Measurements from ENCODE around the gene CCDC40.

DNA sequence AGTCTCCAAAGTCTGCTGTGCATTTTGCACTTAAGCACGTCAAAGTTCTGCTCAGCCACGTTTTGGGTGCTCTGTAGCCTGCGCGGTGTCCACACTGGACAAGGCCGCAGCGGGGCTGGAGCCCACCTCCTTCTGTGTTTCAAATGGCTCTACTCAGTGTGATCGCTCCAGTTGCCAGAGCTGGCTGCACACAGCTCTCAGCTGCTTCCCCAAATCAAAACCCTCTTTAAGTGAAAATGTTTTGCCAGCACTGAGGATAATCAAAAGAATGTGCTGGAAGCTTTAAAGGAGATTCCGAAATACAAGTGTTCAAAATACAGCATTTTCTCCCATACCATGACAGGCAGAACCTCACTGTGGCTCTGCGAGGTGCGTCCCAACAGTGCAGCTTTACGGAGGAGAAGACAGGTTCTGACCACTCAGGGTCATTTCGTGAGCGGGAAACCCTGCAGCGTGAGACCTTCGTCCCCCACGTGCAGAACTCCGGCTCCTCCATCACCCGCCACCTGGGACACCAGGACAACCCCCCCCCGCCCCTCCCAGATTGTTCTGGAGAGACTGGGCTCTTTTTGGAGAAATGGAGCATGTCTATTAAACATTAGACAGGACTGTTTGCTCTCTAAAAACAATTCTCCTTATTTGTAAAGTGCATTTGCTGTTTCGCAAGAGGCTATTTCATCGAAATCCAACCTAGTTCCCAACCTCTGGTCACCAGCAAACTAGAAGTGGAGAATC is 17.4 kb upstream of the CCDC40 start:
- TF ChIP-seq, protein P1, sequence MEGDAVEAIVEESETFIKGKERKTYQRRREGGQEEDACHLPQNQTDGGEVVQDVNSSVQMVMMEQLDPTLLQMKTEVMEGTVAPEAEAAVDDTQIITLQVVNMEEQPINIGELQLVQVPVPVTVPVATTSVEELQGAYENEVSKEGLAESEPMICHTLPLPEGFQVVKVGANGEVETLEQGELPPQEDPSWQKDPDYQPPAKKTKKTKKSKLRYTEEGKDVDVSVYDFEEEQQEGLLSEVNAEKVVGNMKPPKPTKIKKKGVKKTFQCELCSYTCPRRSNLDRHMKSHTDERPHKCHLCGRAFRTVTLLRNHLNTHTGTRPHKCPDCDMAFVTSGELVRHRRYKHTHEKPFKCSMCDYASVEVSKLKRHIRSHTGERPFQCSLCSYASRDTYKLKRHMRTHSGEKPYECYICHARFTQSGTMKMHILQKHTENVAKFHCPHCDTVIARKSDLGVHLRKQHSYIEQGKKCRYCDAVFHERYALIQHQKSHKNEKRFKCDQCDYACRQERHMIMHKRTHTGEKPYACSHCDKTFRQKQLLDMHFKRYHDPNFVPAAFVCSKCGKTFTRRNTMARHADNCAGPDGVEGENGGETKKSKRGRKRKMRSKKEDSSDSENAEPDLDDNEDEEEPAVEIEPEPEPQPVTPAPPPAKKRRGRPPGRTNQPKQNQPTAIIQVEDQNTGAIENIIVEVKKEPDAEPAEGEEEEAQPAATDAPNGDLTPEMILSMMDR (IDR thresholded peaks at IDR 0.05) = no peak
- no peak for TF ChIP-seq EZH2 (IDR thresholded peaks at IDR 0.05)
- no peak for TF ChIP-seq EZH2phosphoT487 (IDR thresholded peaks at IDR 0.05)
